Activated T-cell treated with anti-CD3 and anti-CD28 coated beads, Interleukin-2, amount 50 U/mL, for 48 hours (primary cell): Measurements from ENCODE around the gene HNRNPC.
"Not testable (repeated sequence)": the region's sequence is repeated elsewhere in the genome, so short reads cannot be mapped to it uniquely, and the experiment has no call there.

Source experiments
- DNase-seq, 2 experiments: peaks; one replicate each; pipeline ENCODE4 v3.0.0-alpha.2; 2020

HNRNPC gene

GRCh38 chr14:21269252-21270046 lies at the start of gene HNRNPC:
Gene HNRNPC (minus strand): TSS chr14:21269442. CDS start chr14:21234193, 35,249 bp downstream.
- DNase-seq: peak; percentile 100

GRCh38 chr14:21317398-21317797 lies 48.2 kb upstream of the HNRNPC start:
- DNase-seq: no peak

GRCh38 chr14:21313512-21313911 lies 44.3 kb upstream of the HNRNPC start:
- DNase-seq: no peak

- DNase-seq: no peak
Observed at GRCh38 chr14:21311614-21312013, 42.4 kb upstream of the HNRNPC start.

- DNase-seq: no peak
Observed at GRCh38 chr14:21309956-21310355, 40.7 kb upstream of the HNRNPC start.

GRCh38 chr14:21309238-21309636 lies 40.0 kb upstream of the HNRNPC start:
- DNase-seq: peak in 1 of 2 experiments; percentile 27

GRCh38 chr14:21308479-21309237 lies 39.4 kb upstream of the HNRNPC start:
- DNase-seq: peak; percentile 80 to 83

- no peak for DNase-seq
Observed at GRCh38 chr14:21308132-21308478, 38.9 kb upstream of the HNRNPC start.

- DNase-seq: no peak
Observed at GRCh38 chr14:21307637-21308036, 38.4 kb upstream of the HNRNPC start.

GRCh38 chr14:21302836-21303140 lies 33.5 kb upstream of the HNRNPC start:
- not testable (repeated sequence) for DNase-seq

GRCh38 chr14:21302013-21302835 lies 33.0 kb upstream of the HNRNPC start:
- no peak for DNase-seq

- peak; percentile 32 to 53 for DNase-seq
Observed at GRCh38 chr14:21300892-21301291, 31.6 kb upstream of the HNRNPC start.

GRCh38 chr14:21299562-21300130 lies 30.4 kb upstream of the HNRNPC start:
- no peak for DNase-seq

GRCh38 chr14:21298358-21298757 lies 29.1 kb upstream of the HNRNPC start:
- DNase-seq: no peak

GRCh38 chr14:21294026-21294425 lies 24.8 kb upstream of the HNRNPC start:
- DNase-seq: not testable (repeated sequence)

- no peak for DNase-seq
Observed at GRCh38 chr14:21287168-21287567, 17.9 kb upstream of the HNRNPC start.

GRCh38 chr14:21286516-21286915 lies 17.3 kb upstream of the HNRNPC start:
- not testable (repeated sequence) for DNase-seq

- DNase-seq: not testable (repeated sequence)
Observed at GRCh38 chr14:21281917-21282316, 12.7 kb upstream of the HNRNPC start.

GRCh38 chr14:21279783-21280182 lies 10.5 kb upstream of the HNRNPC start, which contains the start of gene RPGRIP1:
Gene RPGRIP1 (plus strand): TSS chr14:21280083. CDS start chr14:21287977, 7,894 bp downstream.
- DNase-seq: no peak

GRCh38 chr14:21278632-21279031 lies 9.4 kb upstream of the HNRNPC start:
- DNase-seq: no peak

- no peak for DNase-seq
Observed at GRCh38 chr14:21275261-21275858, 6.1 kb upstream of the HNRNPC start.

- DNase-seq: not testable (repeated sequence)
Observed at GRCh38 chr14:21272661-21273060, 3.4 kb upstream of the HNRNPC start.
